HEK293T (cell line): ENCODE measurements around the gene CAMK1D.

Experiments
- CTCF ChIA-PET: fragments of 350-600 bp; formaldehyde crosslinking; extraction: SDS; loops from one replicate; lab custom pipeline; 2021; ENCODE audit warnings: antibody characterized with exemption, inconsistent platforms; lab: Yijun Ruan, JAX
- POLR2A ChIA-PET: fragments of 350-600 bp; formaldehyde crosslinking; extraction: SDS; loops from one replicate; lab custom pipeline; 2020; ENCODE audit warnings: antibody characterized with exemption, inconsistent platforms; lab: Yijun Ruan, JAX
- DNase-seq: peaks from one replicate; pipeline ENCODE4 v3.0.0; 2012; ENCODE audit warnings: mixed read lengths; ENCODE audit errors: extremely low spot score
- ARNT ChIP-seq: fragments of 450-650 bp; IDR thresholded peaks from 2 replicates; pipeline ENCODE4 v1.6.1; 2017; ENCODE audit warnings: mild to moderate bottlenecking
- BHLHE40 ChIP-seq: fragments of 450-650 bp; IDR thresholded peaks from 2 replicates; pipeline ENCODE4 v1.6.1; 2016; ENCODE audit warnings: mild to moderate bottlenecking, moderate library complexity, borderline replicate concordance
- CTBP1 ChIP-seq: fragments of 450-650 bp; IDR thresholded peaks from 2 replicates; pipeline ENCODE4 v1.6.1; 2016; ENCODE audit warnings: borderline replicate concordance
- ELF4 ChIP-seq: fragments of 450-650 bp; IDR thresholded peaks from 2 replicates; pipeline ENCODE4 v1.6.1; 2017; ENCODE audit warnings: antibody characterized with exemption
- FOXA1 ChIP-seq: fragments of 450-650 bp; IDR thresholded peaks from 2 replicates; pipeline ENCODE4 v1.6.1; 2016; ENCODE audit warnings: mild to moderate bottlenecking
- FOXK2 ChIP-seq: fragments of 450-650 bp; IDR thresholded peaks from 2 replicates; pipeline ENCODE4 v1.6.1; 2016; ENCODE audit warnings: mild to moderate bottlenecking
- FOXM1 ChIP-seq: fragments of 450-650 bp; IDR thresholded peaks from 2 replicates; pipeline ENCODE4 v1.6.1; 2017; ENCODE audit warnings: mild to moderate bottlenecking, borderline replicate concordance
- HDGF ChIP-seq: fragments of 450-650 bp; IDR thresholded peaks from 2 replicates; pipeline ENCODE4 v1.6.1; 2017; ENCODE audit warnings: antibody characterized with exemption, borderline replicate concordance
- L3MBTL2 ChIP-seq: fragments of 450-650 bp; conservative IDR thresholded peaks from 2 replicates; pipeline ENCODE4 v1.6.1; 2016; ENCODE audit warnings: mild to moderate bottlenecking
- LEF1 ChIP-seq: fragments of 450-650 bp; IDR thresholded peaks from 2 replicates; pipeline ENCODE4 v1.6.1; 2017; ENCODE audit warnings: mild to moderate bottlenecking, borderline replicate concordance
- NFRKB ChIP-seq: fragments of 450-650 bp; IDR thresholded peaks from 2 replicates; pipeline ENCODE4 v1.6.1; 2016; ENCODE audit warnings: mild to moderate bottlenecking, moderate library complexity
- PKNOX1 ChIP-seq: fragments of 450-650 bp; IDR thresholded peaks from 2 replicates; pipeline ENCODE4 v1.6.1; 2016
- SP1 ChIP-seq: fragments of 450-650 bp; IDR thresholded peaks from 2 replicates; pipeline ENCODE4 v1.6.1; 2017
- SUZ12 ChIP-seq: fragments of 450-650 bp; IDR thresholded peaks from 2 replicates; pipeline ENCODE4 v1.6.1; 2016; ENCODE audit warnings: mild to moderate bottlenecking
- TARDBP ChIP-seq: fragments of 450-650 bp; IDR thresholded peaks from 2 replicates; pipeline ENCODE4 v1.6.1; 2016
- ZNF384 ChIP-seq: fragments of 450-650 bp; IDR thresholded peaks from 2 replicates; pipeline ENCODE4 v1.6.1; 2016

Gene CAMK1D

GRCh38 chr10:12726971-12727831, 377.9 kb downstream of the CAMK1D start:
- DNase-seq = no peak
- TF ChIP-seq TARDBP (no peak), CTBP1 (no peak), FOXA1 (no peak), BHLHE40 (no peak), FOXM1 (no peak), PKNOX1 (no peak), ELF4 (no peak)
- POLR2A ChIA-PET = no interaction called here
- CTCF ChIA-PET = interaction anchor here (0.6 to 1.4 kb wide), 2 partner anchors 16 to 70 kb away, joined by 3 read pairs; no protein-coding TSS in a partner anchor

- no peak for DNase-seq
- POLR2A ChIA-PET = no interaction called here
- TF ChIP-seq FOXK2 = no peak
- TF ChIP-seq ELF4 = no peak
- TF ChIP-seq L3MBTL2 = no peak
- no peak for TF ChIP-seq ZNF384
- TF ChIP-seq ARNT = no peak
- no peak for TF ChIP-seq FOXM1
- TF ChIP-seq TARDBP = no peak
- no peak for TF ChIP-seq HDGF
- no peak for TF ChIP-seq FOXA1
- no peak for TF ChIP-seq SP1
- TF ChIP-seq BHLHE40 = no peak
- TF ChIP-seq PKNOX1 = no peak
- no peak for TF ChIP-seq SUZ12
- no peak for TF ChIP-seq LEF1
- TF ChIP-seq NFRKB = no peak
- no peak for TF ChIP-seq CTBP1
- CTCF ChIA-PET = interaction anchor here (1.4 kb wide), 1 partner anchor 17 kb away, joined by 3 read pairs; no protein-coding TSS in a partner anchor
Measured at GRCh38 chr10:12727832-12728215, 378.5 kb downstream of the CAMK1D start.

GRCh38 chr10:12728494-12728893, 379.1 kb downstream of the CAMK1D start:
- CTCF ChIA-PET = interaction anchor here (1.4 kb wide), 1 partner anchor 17 kb away, joined by 3 read pairs; no protein-coding TSS in a partner anchor
- no peak for DNase-seq
- POLR2A ChIA-PET = no interaction called here
- TF ChIP-seq PKNOX1 (no peak), ZNF384 (no peak), FOXA1 (no peak), FOXM1 (no peak), FOXK2 (no peak), BHLHE40 (no peak)

- TF ChIP-seq PKNOX1 = no peak
- no peak for TF ChIP-seq BHLHE40
- no peak for TF ChIP-seq LEF1
- TF ChIP-seq FOXK2 = no peak
- no peak for TF ChIP-seq FOXA1
- TF ChIP-seq L3MBTL2 = no peak
- TF ChIP-seq ZNF384 = no peak
- TF ChIP-seq ELF4 = no peak
- TF ChIP-seq SUZ12 = no peak
- no peak for TF ChIP-seq SP1
- no peak for TF ChIP-seq FOXM1
- no peak for TF ChIP-seq ARNT
- no peak for TF ChIP-seq TARDBP
- TF ChIP-seq HDGF = no peak
- no peak for TF ChIP-seq NFRKB
- TF ChIP-seq CTBP1 = no peak
- CTCF ChIA-PET = no interaction called here
- POLR2A ChIA-PET = no interaction called here
- peak; percentile 49 for DNase-seq
Measured at GRCh38 chr10:12729885-12730284, 380.5 kb downstream of the CAMK1D start.

- no peak for DNase-seq
- no peak for TF ChIP-seq TARDBP
- no peak for TF ChIP-seq FOXA1
- no peak for TF ChIP-seq FOXM1
- no peak for TF ChIP-seq LEF1
- no peak for TF ChIP-seq FOXK2
- no peak for TF ChIP-seq ZNF384
- no peak for TF ChIP-seq L3MBTL2
- no peak for TF ChIP-seq ELF4
- no peak for TF ChIP-seq BHLHE40
- TF ChIP-seq SP1 = no peak
- no peak for TF ChIP-seq PKNOX1
- TF ChIP-seq HDGF = no peak
- no peak for TF ChIP-seq SUZ12
- TF ChIP-seq CTBP1 = no peak
- TF ChIP-seq NFRKB = no peak
- no peak for TF ChIP-seq ARNT
- CTCF ChIA-PET = interaction anchor here (1.5 kb wide), 1 partner anchor 12 kb away, joined by 4 read pairs; no protein-coding TSS in a partner anchor
- POLR2A ChIA-PET = no interaction called here
Measured at GRCh38 chr10:12730809-12731519, 381.6 kb downstream of the CAMK1D start.
